ENCODE data around the gene SRRM1.
"Not testable (repeated sequence)": the region's sequence is repeated elsewhere in the genome, so short reads cannot be mapped to it uniquely, and the experiment has no call there.

The SRRM1 gene

GRCh38 chr1:24717887-24718650, 75.0 kb downstream of the SRRM1 start:
- DNase-seq (ENCODE audit: low spot score) = no peak

- DNase-seq (ENCODE audit: low spot score) = no peak
Observed at GRCh38 chr1:24720152-24720551, 77.0 kb downstream of the SRRM1 start.

GRCh38 chr1:24721533-24721932, 78.4 kb downstream of the SRRM1 start:
- no peak for DNase-seq (ENCODE audit: low spot score)

- not testable (repeated sequence) for DNase-seq (ENCODE audit: low spot score)
Observed at GRCh38 chr1:24722073-24723035, 79.3 kb downstream of the SRRM1 start.
